Breast epithelium (tissue), 3 donors: ENCODE results near the gene CPNE5.

ENCODE experiments used
- CTCF ChIP-seq, 3 donors: fragments of 450-650 bp; IDR thresholded peaks; one replicate each; pipeline ENCODE4 v1.5.1; 2016 to 2017; ENCODE audit warnings: antibody characterized with exemption in 3 of 3, mild to moderate bottlenecking in 3 of 3, moderate library complexity in 3 of 3
- POLR2A ChIP-seq: fragments of 450-650 bp; IDR thresholded peaks from one replicate; pipeline ENCODE4 v1.6.1; 2016; ENCODE audit warnings: antibody characterized with exemption, mild to moderate bottlenecking, moderate library complexity
- POLR2AphosphoS5 ChIP-seq, 3 donors: sonication (generic); formaldehyde crosslinking; IDR thresholded peaks; one replicate each; pipeline ENCODE4 v1.6.1; 2017; ENCODE audit warnings: antibody characterized with exemption in 3 of 3

- TF ChIP-seq CTCF (IDR thresholded peaks at IDR 0.05) (no peak), POLR2AphosphoS5 (IDR thresholded peaks at IDR 0.05) (no peak), POLR2A (no peak)
These were observed 48.9 kb upstream of the CPNE5 start for GRCh38 chr6:36888115-36888643.
